ENCODE results near the gene ADAM12.
"Not testable (repeated sequence)": the region's sequence is repeated elsewhere in the genome, so short reads cannot be mapped to it uniquely, and the experiment has no call there.

The ADAM12 gene

GRCh38 chr10:125990974-125991373 lies 397.3 kb downstream of the ADAM12 start:
- no peak for DNase-seq (ENCODE audit: low read depth in 2 of 2, low spot score in 1 of 2)

- DNase-seq (ENCODE audit: low read depth in 2 of 2, low spot score in 1 of 2): no peak
Observed at GRCh38 chr10:125989791-125990190, 398.5 kb downstream of the ADAM12 start.

GRCh38 chr10:125985557-125986240 lies 402.6 kb downstream of the ADAM12 start:
- DNase-seq (ENCODE audit: low read depth in 2 of 2, low spot score in 1 of 2): no peak

- DNase-seq (ENCODE audit: low read depth in 2 of 2, low spot score in 1 of 2): no peak
Observed at GRCh38 chr10:125984865-125985495, 403.3 kb downstream of the ADAM12 start.

- no peak for DNase-seq (ENCODE audit: low read depth in 2 of 2, low spot score in 1 of 2)
Observed at GRCh38 chr10:125984346-125984745, 403.9 kb downstream of the ADAM12 start.

- no peak for DNase-seq (ENCODE audit: low read depth in 2 of 2, low spot score in 1 of 2)
Observed at GRCh38 chr10:125983656-125984055, 404.6 kb downstream of the ADAM12 start.

- no peak for DNase-seq (ENCODE audit: low read depth in 2 of 2, low spot score in 1 of 2)
Observed at GRCh38 chr10:125983161-125983560, 405.1 kb downstream of the ADAM12 start.

GRCh38 chr10:125982260-125982948 lies 405.9 kb downstream of the ADAM12 start:
- no peak for DNase-seq (ENCODE audit: low read depth in 2 of 2, low spot score in 1 of 2)

- DNase-seq (ENCODE audit: low read depth in 2 of 2, low spot score in 1 of 2): no peak
Observed at GRCh38 chr10:125980521-125981035, 407.7 kb downstream of the ADAM12 start.

GRCh38 chr10:125979976-125980375 lies 408.3 kb downstream of the ADAM12 start:
- DNase-seq (ENCODE audit: low read depth in 2 of 2, low spot score in 1 of 2): no peak

GRCh38 chr10:125976960-125977605 lies 411.2 kb downstream of the ADAM12 start:
- no peak for DNase-seq (ENCODE audit: low read depth in 2 of 2, low spot score in 1 of 2)

- not testable (repeated sequence) for DNase-seq (ENCODE audit: low read depth in 2 of 2, low spot score in 1 of 2)
Observed at GRCh38 chr10:125970077-125970630, 418.1 kb downstream of the ADAM12 start.

GRCh38 chr10:125967533-125967932 lies 420.7 kb downstream of the ADAM12 start:
- no peak for DNase-seq (ENCODE audit: low read depth in 2 of 2, low spot score in 1 of 2)

GRCh38 chr10:125964558-125964957 lies 423.7 kb downstream of the ADAM12 start:
- no peak for DNase-seq (ENCODE audit: low read depth in 2 of 2, low spot score in 1 of 2)

Data from stimulated activated CD8-positive, alpha-beta memory T cell treated with anti-CD3 and anti-CD28 coated beads, Interleukin-4, amount 100 ng/mL, for 4 hours (primary cell).